ENCODE data around the gene VWC2L.

DNA sequence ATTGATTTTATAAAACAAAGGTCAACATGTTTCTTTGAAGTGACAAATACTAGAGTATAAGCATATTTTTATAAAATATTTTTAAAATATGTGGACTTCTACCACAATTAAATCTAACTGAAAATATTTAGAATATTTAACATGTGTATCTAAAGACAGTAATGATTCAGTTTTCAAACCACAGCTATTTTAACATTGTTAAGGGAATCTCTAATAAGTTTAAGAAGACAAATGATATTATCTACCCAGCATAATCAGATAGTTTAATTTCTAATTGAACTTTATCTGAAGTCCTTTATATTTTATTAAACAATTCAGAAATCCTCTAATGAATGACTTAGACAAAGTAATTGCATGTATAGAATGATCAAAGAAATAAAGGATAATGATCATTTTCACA, 96.2 kb downstream of the VWC2L start:
- TF ChIP-seq, protein P1, sequence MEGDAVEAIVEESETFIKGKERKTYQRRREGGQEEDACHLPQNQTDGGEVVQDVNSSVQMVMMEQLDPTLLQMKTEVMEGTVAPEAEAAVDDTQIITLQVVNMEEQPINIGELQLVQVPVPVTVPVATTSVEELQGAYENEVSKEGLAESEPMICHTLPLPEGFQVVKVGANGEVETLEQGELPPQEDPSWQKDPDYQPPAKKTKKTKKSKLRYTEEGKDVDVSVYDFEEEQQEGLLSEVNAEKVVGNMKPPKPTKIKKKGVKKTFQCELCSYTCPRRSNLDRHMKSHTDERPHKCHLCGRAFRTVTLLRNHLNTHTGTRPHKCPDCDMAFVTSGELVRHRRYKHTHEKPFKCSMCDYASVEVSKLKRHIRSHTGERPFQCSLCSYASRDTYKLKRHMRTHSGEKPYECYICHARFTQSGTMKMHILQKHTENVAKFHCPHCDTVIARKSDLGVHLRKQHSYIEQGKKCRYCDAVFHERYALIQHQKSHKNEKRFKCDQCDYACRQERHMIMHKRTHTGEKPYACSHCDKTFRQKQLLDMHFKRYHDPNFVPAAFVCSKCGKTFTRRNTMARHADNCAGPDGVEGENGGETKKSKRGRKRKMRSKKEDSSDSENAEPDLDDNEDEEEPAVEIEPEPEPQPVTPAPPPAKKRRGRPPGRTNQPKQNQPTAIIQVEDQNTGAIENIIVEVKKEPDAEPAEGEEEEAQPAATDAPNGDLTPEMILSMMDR (IDR thresholded peaks at IDR 0.05 in 4 of 5, conservative IDR thresholded peaks at IDR 0.05 in 1 of 5): no peak
- no peak for TF ChIP-seq POLR2A (IDR thresholded peaks at IDR 0.05)
